OCI-LY7 (cell line): ENCODE measurements around the gene GRK3. TPM values are rescaled to one million over a fixed set of nuclear protein-coding genes. Genes with fewer than 3 reads are reported as not detected.

ENCODE experiments used
- BruUV-seq: library from RNA; stranded (reverse); fragments of 400-500 nt; replicated peaks from 2 replicates; lab custom pipeline; 2021; lab: Mats Ljungman, UMichigan
- CTCF ChIA-PET: fragments of 300-600 bp; sonication (Branson Sonifier 250); formaldehyde crosslinking; loops from one replicate; lab custom pipeline; 2022; ENCODE audit warnings: antibody characterized with exemption; ENCODE audit not compliant: unreplicated experiment; lab: Charles Lee
- POLR2A ChIA-PET: fragments of 300-600 bp; sonication (Branson Sonifier 250); formaldehyde crosslinking; loops from one replicate; lab custom pipeline; 2022; ENCODE audit warnings: antibody characterized with exemption; lab: Charles Lee
- DNase-seq: peaks from one replicate; pipeline ENCODE4 v3.0.0-alpha.2; 2015; ENCODE audit warnings: low spot score
- H2AFZ ChIP-seq: fragments of 200-600 bp; sonication (generic), shearing (Covaris generic); 2 replicates; pipeline ENCODE4 v1.6.1; 2014; ENCODE audit warnings: mild to moderate bottlenecking, antibody characterized with exemption, low read length, moderate library complexity
- H3K27ac ChIP-seq: fragments of 200-600 bp; sonication (generic); 2 replicates; pipeline ENCODE4 v1.5.1; 2014; ENCODE audit warnings: mixed run types, low read depth, mild to moderate bottlenecking, moderate library complexity, low read length, inconsistent platforms; ENCODE audit not compliant: poor library complexity, severe bottlenecking
- H3K36me3 ChIP-seq: fragments of 200-600 bp; sonication (generic); 2 replicates; pipeline ENCODE4 v1.6.1; 2014; ENCODE audit warnings: mild to moderate bottlenecking, antibody characterized with exemption, low read length, moderate library complexity, mixed read lengths; ENCODE audit not compliant: insufficient read depth
- H3K4me1 ChIP-seq: fragments of 200-600 bp; sonication (generic); 2 replicates; pipeline ENCODE4 v1.5.1; 2014; ENCODE audit warnings: mild to moderate bottlenecking, low read length; ENCODE audit not compliant: insufficient read depth, poor library complexity, severe bottlenecking
- H3K4me2 ChIP-seq: fragments of 200-600 bp; sonication (generic); 2 replicates; pipeline ENCODE4 v1.6.1; 2014; ENCODE audit warnings: mild to moderate bottlenecking, low read length
- H3K4me3 ChIP-seq: fragments of 200-600 bp; sonication (generic); 2 replicates; pipeline ENCODE4 v1.5.1; 2014; ENCODE audit warnings: mild to moderate bottlenecking, low read depth, low read length; ENCODE audit not compliant: poor library complexity, severe bottlenecking
- H3K79me2 ChIP-seq: fragments of 200-600 bp; sonication (generic); 2 replicates; pipeline ENCODE4 v1.6.1; 2016; ENCODE audit warnings: low read depth, mild to moderate bottlenecking, low read length, moderate library complexity, mixed read lengths; ENCODE audit not compliant: insufficient read depth
- H3K9me2 ChIP-seq: fragments of 200-600 bp; sonication (generic); 2 replicates; pipeline ENCODE4 v1.6.1; 2016; ENCODE audit warnings: mild to moderate bottlenecking, low read length, mixed read lengths; ENCODE audit not compliant: insufficient read depth
- H3K9me3 ChIP-seq: fragments of 200-600 bp; sonication (generic); 2 replicates; pipeline ENCODE4 v1.6.1; 2014; ENCODE audit warnings: mild to moderate bottlenecking, mixed run types, low read length, mixed read lengths
- H4K20me1 ChIP-seq: fragments of 200-600 bp; sonication (generic); 2 replicates; pipeline ENCODE4 v1.6.1; 2014; ENCODE audit warnings: mild to moderate bottlenecking, antibody characterized with exemption, low read length, moderate library complexity, mixed read lengths; ENCODE audit not compliant: insufficient read depth
- CTCF ChIP-seq: fragments of 200-600 bp; sonication (generic); conservative IDR thresholded peaks from 2 replicates; pipeline ENCODE4 v1.5.1; 2014; ENCODE audit warnings: mild to moderate bottlenecking, antibody characterized with exemption, low read length, moderate library complexity, mixed read lengths
- EZH2phosphoT487 ChIP-seq: fragments of 200-600 bp; sonication (generic); IDR thresholded peaks from 2 replicates; pipeline ENCODE4 v1.6.1; 2018; ENCODE audit warnings: low read depth, borderline replicate concordance, mild to moderate bottlenecking, mixed run types, antibody characterized with exemption, low read length, moderate library complexity, mixed read lengths
- intact Hi-C: fragments of 100-400 bp; cut with micrococcal nuclease; formaldehyde crosslinking; loops from one replicate; pipeline ENCODE4 v1.10.0; 2022; ENCODE audit not compliant: unreplicated experiment
- total RNA-seq, 2 experiments: library from RNA; depleted of rRNA in 1 of 2; stranded (reverse); fragments of >200 nt in 1 of 2; shearing (Covaris generic) in 1 of 2; gene quantifications; 2 replicates each; pipeline ENCODE4 v1.2.3, GENCODE V29; 2014 to 2022

The GRK3 gene
- total RNA-seq, 2 experiments from 2014 or later: 14.2 to 39.3 TPM

- no TSS peak for BruUV-seq
- H3K4me3 ChIP-seq: no peak overlapping the region
- CTCF ChIA-PET: no interaction called here
- H3K27ac ChIP-seq: no peak overlapping the region
- intact Hi-C loops: no loop called here
- H4K20me1 ChIP-seq: no peaks in the 10 kb centered on the region
- no peaks in the 10 kb centered on the region for H3K36me3 ChIP-seq
- no peak overlapping the region for H3K4me2 ChIP-seq
- TF ChIP-seq EZH2phosphoT487 (no peak), CTCF (no peak)
- H2AFZ ChIP-seq: no peak overlapping the region
- POLR2A ChIA-PET: no interaction called here
- H3K9me2 ChIP-seq: no peaks in the 10 kb centered on the region
- H3K79me2 ChIP-seq: no peaks in the 10 kb centered on the region
- DNase-seq: no peak
- no peaks in the 10 kb centered on the region for H3K4me1 ChIP-seq
- no peaks in the 10 kb centered on the region for H3K9me3 ChIP-seq
These were observed 195.4 kb downstream of the GRK3 start for GRCh38 chr22:25759825-25760231.

- Histone ChIP-seq H4K20me1 (no peaks in the 10 kb centered on the region), H3K9me3 (no peaks in the 10 kb centered on the region), H3K9me2 (no peaks in the 10 kb centered on the region), H2AFZ (no peak overlapping the region), H3K36me3 (no peaks in the 10 kb centered on the region), H3K4me2 (no peak overlapping the region), H3K79me2 (no peaks in the 10 kb centered on the region), H3K27ac (no peak overlapping the region), H3K4me3 (no peak overlapping the region), H3K4me1 (no peaks in the 10 kb centered on the region)
- DNase-seq: no peak
- BruUV-seq: no TSS peak
- TF ChIP-seq EZH2phosphoT487 (no peak), CTCF (no peak)
- intact Hi-C loops: no loop called here
- ChIA-PET POLR2A (no interaction called here), CTCF (no interaction called here)
These were observed 195.8 kb downstream of the GRK3 start for GRCh38 chr22:25760294-25760693.

GRCh38 chr22:25760848-25761595 lies 196.5 kb downstream of the GRK3 start:
- Histone ChIP-seq H3K9me3 (no peaks in the 10 kb centered on the region), H3K4me2 (no peak overlapping the region), H2AFZ (no peak overlapping the region), H4K20me1 (no peaks in the 10 kb centered on the region), H3K4me1 (no peaks in the 10 kb centered on the region), H3K4me3 (no peak overlapping the region), H3K27ac (no peak overlapping the region), H3K9me2 (no peaks in the 10 kb centered on the region), H3K79me2 (no peaks in the 10 kb centered on the region), H3K36me3 (no peaks in the 10 kb centered on the region)
- TF ChIP-seq EZH2phosphoT487: no peak
- TF ChIP-seq CTCF: no peak
- intact Hi-C loops: no loop called here
- ChIA-PET CTCF (no interaction called here), POLR2A (no interaction called here)
- no peak for DNase-seq
- no TSS peak for BruUV-seq
